ENCODE results near the gene PADI3. TPM values are rescaled to one million over a fixed set of nuclear protein-coding genes. Genes with fewer than 3 reads are reported as not detected.
"Not testable (repeated sequence)": the region's sequence is repeated elsewhere in the genome, so short reads cannot be mapped to it uniquely, and the experiment has no call there.

PADI3 gene
- total and polyA plus RNA-seq, 2 of the 4 experiments (the other 2 are of a cell fraction), result not detected

GRCh38 chr1:17319561-17320350 is 70.9 kb downstream of the PADI3 start:
- in situ Hi-C loops (cut with MboI; ENCODE audit: low sequenced_read_pairs), result no loop called here
- H3K27ac ChIP-seq (ENCODE audit: insufficient read depth, low read length), result no peak overlapping the region
- peaks cover 16% of the 10 kb centered on the region for H3K27me3 ChIP-seq (ENCODE audit: control insufficient read depth, insufficient read depth, low read length)
- no peak overlapping the region for H3K18ac ChIP-seq (ENCODE audit: low read depth, low read length)
- no peak overlapping the region for H3K9ac ChIP-seq (ENCODE audit: low read depth, low read length)
- H4K91ac ChIP-seq (ENCODE audit: insufficient read depth, low read depth, low read length), result no peak overlapping the region
- H3K4me2 ChIP-seq (ENCODE audit: low read depth, low read length), result no peak overlapping the region
- H3K9me1 ChIP-seq (ENCODE audit: insufficient read depth, low read length), result no peaks in the 10 kb centered on the region
- H3K23ac ChIP-seq (ENCODE audit: low read depth, low read length), result no peak overlapping the region
- no peak overlapping the region for H2AK9ac ChIP-seq (replicated peaks; ENCODE audit: low read depth, low read length, poor library complexity)
- ChIA-PET POLR2A (ENCODE audit: unreplicated experiment) (no interaction called here), CTCF (no interaction called here)
- intact Hi-C loops (cut with micrococcal nuclease), result no loop called here
- H4K8ac ChIP-seq (ENCODE audit: low read depth in 2 of 2, low read length in 2 of 2), result no peak overlapping the region
- no peak overlapping the region for H2BK15ac ChIP-seq (ENCODE audit: low read depth, low read length)
- H3K36me3 ChIP-seq (ENCODE audit: control insufficient read depth, insufficient read depth, low read length), result no peaks in the 10 kb centered on the region
- H4K20me1 ChIP-seq (ENCODE audit: insufficient read depth, low read length), result no peaks in the 10 kb centered on the region
- H2AK5ac ChIP-seq (ENCODE audit: low read depth, low read length), result no peak overlapping the region
- dilution Hi-C loops (cut with HindIII; ENCODE audit: low sequenced_read_pairs, unreplicated experiment), result no loop called here
- no peak overlapping the region for H2AFZ ChIP-seq (replicated peaks; ENCODE audit: low read length, poor library complexity)
- H2BK20ac ChIP-seq (ENCODE audit: low read depth, low read length), result no peak overlapping the region
- DNase-seq (no peak), ATAC-seq (ENCODE audit: low read depth) (no peak)
- H2BK120ac ChIP-seq (ENCODE audit: low read depth, low read length), result no peak overlapping the region
- WGBS, 2 experiments (ENCODE audit: extremely low coverage in 2 of 2, insufficient read length in 1 of 2), result 86% methylated on average over 6 of the region's 11 CpGs; no CpG with 5 or more reads in 1 of the 2 experiments
- H3K4ac ChIP-seq (ENCODE audit: low read depth, low read length), result no peak overlapping the region
- H3K56ac ChIP-seq (ENCODE audit: extremely low read depth, insufficient read depth, low read length), result no peak overlapping the region
- no peak overlapping the region for H2BK5ac ChIP-seq (ENCODE audit: low read depth, low read length, poor library complexity, severe bottlenecking)
- no peak for TF ChIP-seq CTCF (conservative IDR thresholded peaks at IDR 0.05; ENCODE audit: low read depth, low read length)
- H3K9me3 ChIP-seq (ENCODE audit: control insufficient read depth, insufficient read depth, low read length), result 0 out of 2 replicates have a peak, but pooled peaks cover 4% of the 10 kb centered on the region
- no TSS peak for BruUV-seq (replicated peaks)
- H3K14ac ChIP-seq (replicated peaks; ENCODE audit: low read depth, low read length), result no peak overlapping the region
- no peak overlapping the region for H3K4me3 ChIP-seq (ENCODE audit: insufficient read depth, low read depth, low read length)
- no peaks in the 10 kb centered on the region for H3K79me1 ChIP-seq (ENCODE audit: low read depth in 1 of 2, low read length in 2 of 2)
- H4K5ac ChIP-seq (ENCODE audit: low read depth, low read length), result no peak overlapping the region
- no peaks in the 10 kb centered on the region for H3K4me1 ChIP-seq (ENCODE audit: control insufficient read depth, insufficient read depth, low read length)

- 100% methylated on average over 1 of the region's 6 CpGs; no CpG with 5 or more reads in 1 of the 2 experiments for WGBS, 2 experiments (ENCODE audit: extremely low coverage in 2 of 2, insufficient read length in 1 of 2)
- H2AK5ac ChIP-seq (ENCODE audit: low read depth, low read length); CTCF ChIA-PET; H2BK5ac ChIP-seq (ENCODE audit: low read depth, low read length, poor library complexity, severe bottlenecking); H3K14ac ChIP-seq (replicated peaks; ENCODE audit: low read depth, low read length); H4K91ac ChIP-seq (ENCODE audit: insufficient read depth, low read depth, low read length); H4K20me1 ChIP-seq (ENCODE audit: insufficient read depth, low read length); POLR2A ChIA-PET (ENCODE audit: unreplicated experiment); ATAC-seq (ENCODE audit: low read depth); H3K79me1 ChIP-seq (ENCODE audit: low read depth in 1 of 2, low read length in 2 of 2); H2AK9ac ChIP-seq (replicated peaks; ENCODE audit: low read depth, low read length, poor library complexity); intact Hi-C loops (cut with micrococcal nuclease); H3K27me3 ChIP-seq (ENCODE audit: control insufficient read depth, insufficient read depth, low read length); H4K8ac ChIP-seq (ENCODE audit: low read depth in 2 of 2, low read length in 2 of 2); H2BK20ac ChIP-seq (ENCODE audit: low read depth, low read length); H3K4me1 ChIP-seq (ENCODE audit: control insufficient read depth, insufficient read depth, low read length); H2BK120ac ChIP-seq (ENCODE audit: low read depth, low read length); in situ Hi-C loops (cut with MboI; ENCODE audit: low sequenced_read_pairs); H3K4me3 ChIP-seq (ENCODE audit: insufficient read depth, low read depth, low read length); BruUV-seq (replicated peaks); H2BK15ac ChIP-seq (ENCODE audit: low read depth, low read length); H3K36me3 ChIP-seq (ENCODE audit: control insufficient read depth, insufficient read depth, low read length); H3K18ac ChIP-seq (ENCODE audit: low read depth, low read length); H3K27ac ChIP-seq (ENCODE audit: insufficient read depth, low read length); H3K56ac ChIP-seq (ENCODE audit: extremely low read depth, insufficient read depth, low read length); H3K4ac ChIP-seq (ENCODE audit: low read depth, low read length); H3K9me3 ChIP-seq (ENCODE audit: control insufficient read depth, insufficient read depth, low read length); H2AFZ ChIP-seq (replicated peaks; ENCODE audit: low read length, poor library complexity); H4K5ac ChIP-seq (ENCODE audit: low read depth, low read length); H3K9ac ChIP-seq (ENCODE audit: low read depth, low read length); H3K23ac ChIP-seq (ENCODE audit: low read depth, low read length); DNase-seq; H3K9me1 ChIP-seq (ENCODE audit: insufficient read depth, low read length); H3K4me2 ChIP-seq (ENCODE audit: low read depth, low read length); dilution Hi-C loops (cut with HindIII; ENCODE audit: low sequenced_read_pairs, unreplicated experiment): not testable (repeated sequence)
These were observed 73.0 kb downstream of the PADI3 start for GRCh38 chr1:17321857-17322390.
